Naive B cell (primary cell): Measurements from ENCODE around the gene NPR3. TPM values are rescaled to one million over a fixed set of nuclear protein-coding genes. Genes with fewer than 3 reads are reported as not detected.
"Not testable (repeated sequence)": the region's sequence is repeated elsewhere in the genome, so short reads cannot be mapped to it uniquely, and the experiment has no call there.

Experiments used
- ATAC-seq, 2 donors: fragments of 150-1000 bp; cut with Tn5 transposase; 2 replicates each; pipeline ENCODE4 v1.10.0; 2021; ENCODE audit warnings: low read depth in 2 of 2, mild to moderate bottlenecking in 2 of 2, moderate library complexity in 2 of 2
- DNase-seq: peaks from one replicate; pipeline ENCODE4 v3.0.0; 2022
- H3K27ac Mint-ChIP-seq, 6 donors: one replicate each; pipeline ENCODE4 v1.8.0; 2020 to 2022; ENCODE audit warnings: mild to moderate bottlenecking in 6 of 6, mixed read lengths in 6 of 6, moderate library complexity in 5 of 6, inconsistent platforms in 2 of 6
- H3K27me3 Mint-ChIP-seq, 3 donors: one replicate each; pipeline ENCODE4 v1.8.0; 2021 to 2022; ENCODE audit warnings: mixed read lengths in 3 of 3, mild to moderate bottlenecking in 1 of 3
- H3K36me3 Mint-ChIP-seq, 2 donors: one replicate each; pipeline ENCODE4 v1.8.0; 2020 to 2022; ENCODE audit warnings: mixed read lengths in 2 of 2, inconsistent platforms in 1 of 2, mild to moderate bottlenecking in 1 of 2
- H3K4me1 Mint-ChIP-seq, 3 donors: one replicate each; pipeline ENCODE4 v1.8.0; 2020 to 2022; ENCODE audit warnings: mixed read lengths in 3 of 3, inconsistent platforms in 1 of 3, mild to moderate bottlenecking in 1 of 3, moderate library complexity in 1 of 3
- H3K4me3 Mint-ChIP-seq, 8 donors: one replicate each; pipeline ENCODE4 v1.8.0; 2020 to 2022; ENCODE audit warnings: mild to moderate bottlenecking in 8 of 8, mixed read lengths in 8 of 8, moderate library complexity in 8 of 8, inconsistent platforms in 2 of 8
- H3K9me3 Mint-ChIP-seq, 7 donors: one replicate each; pipeline ENCODE4 v1.8.0; 2020 to 2022; ENCODE audit warnings: mixed read lengths in 7 of 7, mild to moderate bottlenecking in 5 of 7, inconsistent platforms in 2 of 7, moderate library complexity in 1 of 7
- polyA plus RNA-seq, 6 donors: library from polyadenylated mRNA; unstranded; fragments of 300-500 nt; fragmentation: Illumina TruSeq; gene quantifications; one replicate each; pipeline ENCODE4 v1.2.3, GENCODE V29; 2021; ENCODE audit warnings: low read depth in 6 of 6

The NPR3 gene
- polyA plus RNA-seq, 6 donors from 2014 or later: not detected

DNA sequence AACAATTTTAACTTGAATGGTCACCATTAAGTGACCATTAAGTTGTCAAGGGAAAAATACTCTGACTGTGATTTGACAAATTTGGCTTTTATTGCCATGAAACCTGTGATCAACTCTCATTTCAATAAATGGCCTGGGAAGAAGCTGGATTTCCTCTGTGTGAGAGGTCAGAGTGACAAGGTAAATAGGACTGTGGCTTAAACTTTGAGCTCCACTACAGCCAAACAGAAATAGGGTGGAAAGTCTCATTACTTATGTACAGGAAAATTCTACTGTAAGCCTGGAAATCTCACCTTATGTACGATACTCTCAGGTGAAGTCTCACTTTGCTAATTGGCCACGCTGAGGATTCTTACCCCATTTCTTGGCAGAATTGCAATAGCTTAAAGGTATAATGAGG lies 67.3 kb downstream of the NPR3 start:
- H3K4me1 Mint-ChIP-seq: no peaks in the 10 kb centered on the region

GRCh38 chr5:32779754-32780415 lies 68.8 kb downstream of the NPR3 start:
- Mint-ChIP-seq H3K4me3 (no peak overlapping the region), H3K36me3 (no peaks in the 10 kb centered on the region), H3K4me1 (no peaks in the 10 kb centered on the region), H3K27ac (no peak overlapping the region), H3K9me3 (peaks cover 0 to 2% (median 0%) of the 10 kb centered on the region in 7 donors), H3K27me3 (peaks cover 0 to 3% (median 0%) of the 10 kb centered on the region in 3 donors)
- no peak for DNase-seq
- ATAC-seq: no peak

More for the DNA sequence above, 67.3 kb downstream of the NPR3 start:
- ATAC-seq (no peak), DNase-seq (no peak)
- no peak overlapping the region for H3K4me3 Mint-ChIP-seq
- H3K27ac Mint-ChIP-seq: no peak overlapping the region
- H3K36me3 Mint-ChIP-seq: no peaks in the 10 kb centered on the region
- H3K27me3 Mint-ChIP-seq: peaks cover 0 to 3% (median 0%) of the 10 kb centered on the region in 3 donors
- peaks cover 0 to 4% (median 0%) of the 10 kb centered on the region in 7 donors for H3K9me3 Mint-ChIP-seq

DNA sequence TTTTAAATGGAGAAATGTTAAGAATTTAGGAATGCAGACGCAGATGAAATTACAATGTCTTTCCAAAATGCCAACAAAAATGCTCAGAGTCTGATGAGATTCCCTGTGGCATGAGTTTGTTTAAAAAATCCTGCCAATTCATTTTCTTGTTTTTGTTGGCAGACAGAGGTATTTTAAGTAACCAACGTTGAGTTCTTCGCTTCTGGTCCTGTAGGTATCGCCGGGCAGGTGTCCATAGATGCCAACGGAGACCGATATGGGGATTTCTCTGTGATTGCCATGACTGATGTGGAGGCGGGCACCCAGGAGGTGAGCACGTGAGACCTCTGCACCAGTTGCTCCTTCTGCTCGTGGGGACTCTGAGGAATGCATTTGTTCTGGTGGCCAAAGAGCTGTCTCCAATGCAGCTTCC lies 69.4 kb downstream of the NPR3 start:
- no peak overlapping the region for H3K27ac Mint-ChIP-seq
- ATAC-seq: no peak
- no peak overlapping the region for H3K4me3 Mint-ChIP-seq
- peaks cover 0 to 2% (median 0%) of the 10 kb centered on the region in 7 donors for H3K9me3 Mint-ChIP-seq
- H3K36me3 Mint-ChIP-seq: no peaks in the 10 kb centered on the region
- no peak for DNase-seq
- no peaks in the 10 kb centered on the region for H3K4me1 Mint-ChIP-seq
- H3K27me3 Mint-ChIP-seq: peaks cover 0 to 3% (median 0%) of the 10 kb centered on the region in 3 donors

GRCh38 chr5:32783661-32784060 lies 72.5 kb downstream of the NPR3 start:
- Mint-ChIP-seq H3K27ac (no peak overlapping the region), H3K4me3 (no peak overlapping the region), H3K4me1 (no peaks in the 10 kb centered on the region), H3K27me3 (peaks cover 7 to 10% (median 8%) of the 10 kb centered on the region in 3 donors), H3K36me3 (no peaks in the 10 kb centered on the region), H3K9me3 (no peaks in the 10 kb centered on the region)
- ATAC-seq (no peak), DNase-seq (no peak)

DNA sequence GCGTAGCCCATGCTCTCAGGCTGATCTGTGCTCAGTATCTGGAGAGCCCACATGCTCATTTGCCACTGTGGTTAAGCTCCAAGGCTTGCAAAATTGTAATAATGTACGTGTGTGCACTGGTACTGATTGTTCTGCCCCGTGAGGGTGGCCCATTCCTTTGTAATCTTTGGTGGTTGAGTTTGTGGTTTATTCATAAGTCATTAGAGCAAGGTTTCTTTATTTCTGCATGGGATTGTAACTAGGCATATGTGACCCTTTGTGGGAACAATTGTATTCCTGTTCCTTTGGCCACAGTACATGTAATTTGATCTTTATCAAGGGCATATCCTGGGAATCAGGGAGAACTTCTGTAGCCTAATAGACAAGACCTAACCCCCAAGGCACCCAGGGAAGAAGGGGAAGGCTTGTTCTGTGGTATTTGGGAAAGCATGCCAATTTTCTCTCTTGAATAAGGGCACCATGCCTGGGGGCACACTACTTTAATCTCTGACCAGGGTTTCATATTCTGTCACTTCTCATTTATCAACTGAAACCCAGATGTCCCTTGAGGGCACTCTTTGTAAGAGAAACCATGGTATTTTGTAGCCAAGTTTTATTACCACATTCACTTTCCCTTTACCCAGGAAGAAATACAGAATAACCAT lies 74.6 kb downstream of the NPR3 start:
- DNase-seq (no peak), ATAC-seq (no peak)
- peaks cover 7 to 17% (median 10%) of the 10 kb centered on the region in 3 donors for H3K27me3 Mint-ChIP-seq
- H3K4me3 Mint-ChIP-seq: no peak overlapping the region
- H3K4me1 Mint-ChIP-seq: no peaks in the 10 kb centered on the region
- no peaks in the 10 kb centered on the region for H3K36me3 Mint-ChIP-seq
- no peaks in the 10 kb centered on the region for H3K9me3 Mint-ChIP-seq
- H3K27ac Mint-ChIP-seq: no peak overlapping the region

DNA sequence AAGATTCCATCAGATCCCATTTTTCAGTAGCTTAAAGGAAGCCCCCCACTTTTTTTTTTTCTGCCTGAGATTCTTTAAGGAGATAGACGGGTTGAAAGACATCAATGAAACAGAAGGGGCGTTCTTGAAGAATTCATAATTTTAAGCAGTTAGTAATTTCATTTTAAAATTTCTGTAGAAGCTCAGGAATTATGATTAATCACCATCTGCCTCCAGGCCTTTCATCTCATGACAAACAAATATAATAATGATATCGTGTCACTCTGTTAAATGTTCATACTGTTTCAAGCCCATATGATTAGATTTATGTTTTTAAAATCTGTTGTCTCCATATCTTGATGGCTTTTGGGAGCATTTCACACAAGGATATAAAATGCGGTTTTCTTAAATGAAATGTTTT lies 75.2 kb downstream of the NPR3 start:
- H3K27me3 Mint-ChIP-seq: peaks cover 7 to 17% (median 10%) of the 10 kb centered on the region in 3 donors

DNA sequence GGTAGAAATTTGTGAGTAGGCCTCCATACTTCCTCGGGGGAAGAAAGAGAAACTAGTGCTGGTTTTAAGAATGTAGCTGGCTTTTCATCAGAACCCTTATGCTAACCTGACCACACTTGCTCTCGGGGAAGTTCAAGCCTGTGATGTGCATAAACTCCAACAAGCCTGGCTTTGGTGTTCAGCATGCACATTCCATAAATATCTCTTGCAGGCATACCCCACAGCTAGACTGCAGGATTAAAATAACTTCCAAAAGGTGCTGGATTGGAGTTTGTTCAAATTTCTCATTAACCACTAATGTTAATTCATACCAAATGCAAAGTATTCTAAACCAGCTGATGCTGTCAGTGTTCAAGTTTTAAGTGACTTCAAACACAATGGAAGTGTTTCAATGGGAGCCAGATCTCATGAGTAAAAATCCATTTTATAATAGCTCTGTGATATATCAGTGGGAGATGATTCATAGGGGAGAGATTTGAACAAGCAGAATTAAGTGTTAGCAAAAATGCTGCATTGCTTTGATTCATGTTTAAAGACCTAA lies 79.4 kb downstream of the NPR3 start:
- no peak overlapping the region for H3K4me3 Mint-ChIP-seq
- DNase-seq: no peak
- no peak overlapping the region for H3K27ac Mint-ChIP-seq
- no peaks in the 10 kb centered on the region for H3K4me1 Mint-ChIP-seq
- H3K27me3 Mint-ChIP-seq: peaks cover 7 to 17% (median 10%) of the 10 kb centered on the region in 3 donors
- no peak for ATAC-seq
- no peaks in the 10 kb centered on the region for H3K9me3 Mint-ChIP-seq
- H3K36me3 Mint-ChIP-seq: no peaks in the 10 kb centered on the region

More for the DNA sequence above, 75.2 kb downstream of the NPR3 start:
- Mint-ChIP-seq H3K4me1 (no peaks in the 10 kb centered on the region), H3K27ac (no peak overlapping the region), H3K9me3 (no peaks in the 10 kb centered on the region), H3K4me3 (no peak overlapping the region), H3K36me3 (no peaks in the 10 kb centered on the region)
- ATAC-seq (no peak), DNase-seq (no peak)

GRCh38 chr5:32791536-32792243 lies 80.6 kb downstream of the NPR3 start:
- Mint-ChIP-seq H3K27me3 (peaks cover 7 to 17% (median 10%) of the 10 kb centered on the region in 3 donors), H3K4me3 (no peak overlapping the region), H3K27ac (no peak overlapping the region), H3K4me1 (no peaks in the 10 kb centered on the region), H3K36me3 (no peaks in the 10 kb centered on the region), H3K9me3 (no peaks in the 10 kb centered on the region)
- ATAC-seq (no peak), DNase-seq (no peak)

DNA sequence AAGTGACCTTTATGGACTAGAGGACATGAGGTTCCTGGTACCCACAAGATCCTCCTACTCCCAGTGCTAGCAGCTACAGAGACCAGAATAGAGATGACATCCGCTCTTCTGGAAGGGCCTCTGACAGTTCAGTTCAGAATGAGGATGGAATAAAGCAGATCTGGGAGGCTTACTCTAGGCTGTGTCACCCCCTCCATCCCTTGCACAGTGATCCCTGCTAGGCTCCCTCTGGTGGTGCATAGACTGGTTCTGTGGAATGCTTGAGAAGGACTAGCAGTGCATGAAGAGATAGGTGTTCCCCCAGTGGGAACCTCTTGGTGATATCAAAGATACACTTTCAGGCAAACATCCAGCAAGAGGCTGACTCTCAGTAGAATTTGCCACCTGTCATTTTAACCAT lies 83.0 kb downstream of the NPR3 start:
- Mint-ChIP-seq H3K9me3 (peaks cover 0 to 3% (median 2%) of the 10 kb centered on the region in 7 donors), H3K27ac (no peak overlapping the region), H3K27me3 (peaks cover 0 to 9% (median 0%) of the 10 kb centered on the region in 3 donors), H3K4me3 (no peak overlapping the region), H3K36me3 (no peaks in the 10 kb centered on the region), H3K4me1 (no peaks in the 10 kb centered on the region)
- DNase-seq: no peak
- no peak for ATAC-seq

DNA sequence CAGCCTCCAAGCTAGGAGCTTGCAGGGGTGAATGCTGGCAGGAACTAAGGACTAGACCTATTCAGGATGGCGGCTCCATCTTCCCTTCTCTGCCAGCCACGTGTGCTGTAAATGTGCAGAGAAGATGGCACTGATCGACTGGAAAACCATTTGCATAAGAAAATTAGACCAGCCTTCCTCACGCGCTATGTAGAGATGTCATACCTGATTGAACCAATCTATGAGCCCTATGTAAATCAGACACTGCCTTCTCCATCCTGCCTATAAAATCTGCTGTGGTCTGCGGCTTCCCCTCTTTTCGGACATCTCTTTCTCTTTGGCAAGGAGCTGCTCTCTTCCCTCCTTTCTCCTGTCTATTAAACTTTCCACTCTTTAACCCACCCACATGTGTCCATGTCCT lies 91.6 kb downstream of the NPR3 start:
- no peaks in the 10 kb centered on the region for H3K4me1 Mint-ChIP-seq
- peaks cover 0 to 4% (median 0%) of the 10 kb centered on the region in 3 donors for H3K27me3 Mint-ChIP-seq
- H3K36me3 Mint-ChIP-seq: no peaks in the 10 kb centered on the region
- no peak overlapping the region for H3K4me3 Mint-ChIP-seq
- peak overlapping the region in 1 of 6 donors; percentile 14 for H3K27ac Mint-ChIP-seq
- no peak for ATAC-seq
- no peak for DNase-seq
- peaks cover 15 to 51% (median 21%) of the 10 kb centered on the region in 7 donors for H3K9me3 Mint-ChIP-seq

GRCh38 chr5:32803656-32804055 lies 92.5 kb downstream of the NPR3 start:
- H3K36me3 Mint-ChIP-seq: no peaks in the 10 kb centered on the region
- peaks cover 15 to 56% (median 21%) of the 10 kb centered on the region in 7 donors for H3K9me3 Mint-ChIP-seq
- H3K4me3 Mint-ChIP-seq: no peak overlapping the region
- H3K27me3 Mint-ChIP-seq: peaks cover 0 to 9% (median 0%) of the 10 kb centered on the region in 3 donors
- ATAC-seq (no peak), DNase-seq (no peak)
- H3K4me1 Mint-ChIP-seq: no peaks in the 10 kb centered on the region
- no peak overlapping the region for H3K27ac Mint-ChIP-seq

- not testable (repeated sequence) for H3K4me3 Mint-ChIP-seq, H3K27ac Mint-ChIP-seq, H3K4me1 Mint-ChIP-seq, ATAC-seq, H3K36me3 Mint-ChIP-seq, H3K27me3 Mint-ChIP-seq, DNase-seq
- peaks cover 9 to 40% (median 16%) of the 10 kb centered on the region in 7 donors for H3K9me3 Mint-ChIP-seq
These were observed 94.3 kb downstream of the NPR3 start for GRCh38 chr5:32805462-32805861.

GRCh38 chr5:32805971-32806638 lies 95.0 kb downstream of the NPR3 start:
- Mint-ChIP-seq H3K36me3 (no peaks in the 10 kb centered on the region), H3K9me3 (peaks cover 7 to 38% (median 15%) of the 10 kb centered on the region in 7 donors), H3K4me3 (no peak overlapping the region), H3K27ac (no peak overlapping the region), H3K4me1 (no peaks in the 10 kb centered on the region), H3K27me3 (peaks cover 0 to 9% (median 0%) of the 10 kb centered on the region in 3 donors)
- ATAC-seq (no peak), DNase-seq (no peak)
